ENCODE measurements around the gene JAKMIP2. TPM values are rescaled to one million over a fixed set of nuclear protein-coding genes. Genes with fewer than 3 reads are reported as not detected.

Gene JAKMIP2
- total RNA-seq, 1 donor, result 1.1 TPM

- H3K9me3 ChIP-seq (ENCODE audit: low read depth, low read length), result no peaks in the 10 kb centered on the region
- no peak overlapping the region for H3K4me2 ChIP-seq (ENCODE audit: insufficient read depth, low read length)
- no peak for TF ChIP-seq CTCF (IDR thresholded peaks at IDR 0.05; ENCODE audit: extremely low read depth, low read depth, low read length)
- no peaks in the 10 kb centered on the region for H3K79me2 ChIP-seq (ENCODE audit: insufficient read depth, low read length)
- H3K27me3 ChIP-seq (ENCODE audit: insufficient read depth, low read length), result no peaks in the 10 kb centered on the region
- no peaks in the 10 kb centered on the region for H4K20me1 ChIP-seq (ENCODE audit: insufficient read depth, low read length)
- no peaks in the 10 kb centered on the region for H3K36me3 ChIP-seq (ENCODE audit: insufficient read depth, low read length)
- no peak overlapping the region for H3K4me3 ChIP-seq (ENCODE audit: insufficient read depth, low read length)
- no peaks in the 10 kb centered on the region for H3K4me1 ChIP-seq (ENCODE audit: insufficient read depth, low read length)
- no peak overlapping the region for H3K27ac ChIP-seq (ENCODE audit: low read depth, low read length)
- no peak overlapping the region for H2AFZ ChIP-seq (ENCODE audit: low read length)
- no peak for DNase-seq (ENCODE audit: insufficient read length, low spot score, missing footprints)
Observed at GRCh38 chr5:147773139-147773538, 9.4 kb downstream of the JAKMIP2 start.

GRCh38 chr5:147767048-147767447, 15.5 kb downstream of the JAKMIP2 start:
- H4K20me1 ChIP-seq (ENCODE audit: insufficient read depth, low read length), result no peaks in the 10 kb centered on the region
- no peaks in the 10 kb centered on the region for H3K4me1 ChIP-seq (ENCODE audit: insufficient read depth, low read length)
- H3K36me3 ChIP-seq (ENCODE audit: insufficient read depth, low read length), result no peaks in the 10 kb centered on the region
- H3K4me2 ChIP-seq (ENCODE audit: insufficient read depth, low read length), result no peak overlapping the region
- H3K9me3 ChIP-seq (ENCODE audit: low read depth, low read length), result no peaks in the 10 kb centered on the region
- no peak overlapping the region for H3K27ac ChIP-seq (ENCODE audit: low read depth, low read length)
- no peak for DNase-seq (ENCODE audit: insufficient read length, low spot score, missing footprints)
- H3K27me3 ChIP-seq (ENCODE audit: insufficient read depth, low read length), result no peaks in the 10 kb centered on the region
- no peak for TF ChIP-seq CTCF (IDR thresholded peaks at IDR 0.05; ENCODE audit: extremely low read depth, low read depth, low read length)
- H3K79me2 ChIP-seq (ENCODE audit: insufficient read depth, low read length), result no peaks in the 10 kb centered on the region
- H2AFZ ChIP-seq (ENCODE audit: low read length), result no peak overlapping the region
- no peak overlapping the region for H3K4me3 ChIP-seq (ENCODE audit: insufficient read depth, low read length)

- H3K4me2 ChIP-seq (ENCODE audit: insufficient read depth, low read length), result no peak overlapping the region
- no peaks in the 10 kb centered on the region for H3K9me3 ChIP-seq (ENCODE audit: low read depth, low read length)
- H3K4me3 ChIP-seq (ENCODE audit: insufficient read depth, low read length), result no peak overlapping the region
- H3K79me2 ChIP-seq (ENCODE audit: insufficient read depth, low read length), result no peaks in the 10 kb centered on the region
- no peaks in the 10 kb centered on the region for H3K27me3 ChIP-seq (ENCODE audit: insufficient read depth, low read length)
- no peak for DNase-seq (ENCODE audit: insufficient read length, low spot score, missing footprints)
- TF ChIP-seq CTCF (IDR thresholded peaks at IDR 0.05; ENCODE audit: extremely low read depth, low read depth, low read length), result no peak
- H3K27ac ChIP-seq (ENCODE audit: low read depth, low read length), result no peak overlapping the region
- H3K4me1 ChIP-seq (ENCODE audit: insufficient read depth, low read length), result no peaks in the 10 kb centered on the region
- H3K36me3 ChIP-seq (ENCODE audit: insufficient read depth, low read length), result no peaks in the 10 kb centered on the region
- no peak overlapping the region for H2AFZ ChIP-seq (ENCODE audit: low read length)
- no peaks in the 10 kb centered on the region for H4K20me1 ChIP-seq (ENCODE audit: insufficient read depth, low read length)
Observed at GRCh38 chr5:147763791-147764525, 18.6 kb downstream of the JAKMIP2 start.

- TF ChIP-seq CTCF (IDR thresholded peaks at IDR 0.05; ENCODE audit: extremely low read depth, low read depth, low read length), result no peak
- Histone ChIP-seq H3K27ac (ENCODE audit: low read depth, low read length) (no peak overlapping the region), H3K4me2 (ENCODE audit: insufficient read depth, low read length) (no peak overlapping the region), H3K79me2 (ENCODE audit: insufficient read depth, low read length) (no peaks in the 10 kb centered on the region), H3K36me3 (ENCODE audit: insufficient read depth, low read length) (no peaks in the 10 kb centered on the region), H2AFZ (ENCODE audit: low read length) (no peak overlapping the region), H3K4me3 (ENCODE audit: insufficient read depth, low read length) (no peak overlapping the region), H3K27me3 (ENCODE audit: insufficient read depth, low read length) (no peaks in the 10 kb centered on the region), H4K20me1 (ENCODE audit: insufficient read depth, low read length) (no peaks in the 10 kb centered on the region), H3K9me3 (ENCODE audit: low read depth, low read length) (no peaks in the 10 kb centered on the region), H3K4me1 (ENCODE audit: insufficient read depth, low read length) (no peaks in the 10 kb centered on the region)
- no peak for DNase-seq (ENCODE audit: insufficient read length, low spot score, missing footprints)
Observed at GRCh38 chr5:147760086-147760875, 22.2 kb downstream of the JAKMIP2 start.
